GM12873 (cell line): ENCODE measurements around the gene SERPINB6.

Experiments used
- CTCF ChIP-seq: IDR thresholded peaks from 2 replicates; pipeline ENCODE4 v1.5.1; 2012; ENCODE audit warnings: low read depth, mild to moderate bottlenecking, moderate library complexity, low read length, control low read depth; ENCODE audit not compliant: insufficient read depth; ENCODE audit errors: missing control alignments

Gene SERPINB6

GRCh38 chr6:2940851-2941250 lies 30.5 kb downstream of the SERPINB6 start:
- TF ChIP-seq CTCF = no peak

GRCh38 chr6:2940010-2940850 lies 31.1 kb downstream of the SERPINB6 start:
- no peak for TF ChIP-seq CTCF

GRCh38 chr6:2939315-2940009 lies 31.9 kb downstream of the SERPINB6 start:
- TF ChIP-seq CTCF = no peak

- TF ChIP-seq CTCF = no peak
Measured at GRCh38 chr6:2938632-2939083, 32.7 kb downstream of the SERPINB6 start.

GRCh38 chr6:2938004-2938631 lies 33.2 kb downstream of the SERPINB6 start:
- no peak for TF ChIP-seq CTCF

GRCh38 chr6:2937627-2938003 lies 33.8 kb downstream of the SERPINB6 start:
- TF ChIP-seq CTCF = no peak

- no peak for TF ChIP-seq CTCF
Measured at GRCh38 chr6:2935566-2936291, 35.6 kb downstream of the SERPINB6 start.
